ENCODE data around the gene SMO. TPM values are rescaled to one million over a fixed set of nuclear protein-coding genes. Genes with fewer than 3 reads are reported as not detected.

Gene SMO
- total RNA-seq, 1 experiment from 2014 or later = 35.5 TPM

GRCh38 chr7:129244220-129244619 lies 55.8 kb downstream of the SMO start:
- H3K9me3 ChIP-seq = no peaks in the 10 kb centered on the region
- BruUV-seq (replicated peaks) = no TSS peak
- intact Hi-C loops (cut with micrococcal nuclease; ENCODE audit: unreplicated experiment) = no loop called here
- no peak overlapping the region for H3K27ac Mint-ChIP-seq (ENCODE audit: unreplicated experiment)
- TF ChIP-seq, protein P1, sequence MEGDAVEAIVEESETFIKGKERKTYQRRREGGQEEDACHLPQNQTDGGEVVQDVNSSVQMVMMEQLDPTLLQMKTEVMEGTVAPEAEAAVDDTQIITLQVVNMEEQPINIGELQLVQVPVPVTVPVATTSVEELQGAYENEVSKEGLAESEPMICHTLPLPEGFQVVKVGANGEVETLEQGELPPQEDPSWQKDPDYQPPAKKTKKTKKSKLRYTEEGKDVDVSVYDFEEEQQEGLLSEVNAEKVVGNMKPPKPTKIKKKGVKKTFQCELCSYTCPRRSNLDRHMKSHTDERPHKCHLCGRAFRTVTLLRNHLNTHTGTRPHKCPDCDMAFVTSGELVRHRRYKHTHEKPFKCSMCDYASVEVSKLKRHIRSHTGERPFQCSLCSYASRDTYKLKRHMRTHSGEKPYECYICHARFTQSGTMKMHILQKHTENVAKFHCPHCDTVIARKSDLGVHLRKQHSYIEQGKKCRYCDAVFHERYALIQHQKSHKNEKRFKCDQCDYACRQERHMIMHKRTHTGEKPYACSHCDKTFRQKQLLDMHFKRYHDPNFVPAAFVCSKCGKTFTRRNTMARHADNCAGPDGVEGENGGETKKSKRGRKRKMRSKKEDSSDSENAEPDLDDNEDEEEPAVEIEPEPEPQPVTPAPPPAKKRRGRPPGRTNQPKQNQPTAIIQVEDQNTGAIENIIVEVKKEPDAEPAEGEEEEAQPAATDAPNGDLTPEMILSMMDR (IDR thresholded peaks at IDR 0.05; ENCODE audit: insufficient read depth in 1 of 2, low read depth in 1 of 2, low read length in 1 of 2, severe bottlenecking in 1 of 2, unreplicated experiment in 1 of 2) = no peak
- no peaks in the 10 kb centered on the region for H3K4me1 Mint-ChIP-seq (ENCODE audit: low read depth, unreplicated experiment)
- H3K4me1 ChIP-seq = no peaks in the 10 kb centered on the region
- no peaks in the 10 kb centered on the region for H3K27me3 Mint-ChIP-seq (ENCODE audit: insufficient read depth, unreplicated experiment)
- no peaks in the 10 kb centered on the region for H3K27me3 ChIP-seq (replicated peaks; ENCODE audit: control insufficient read depth, insufficient read depth, low read length)
- H3K9me3 Mint-ChIP-seq (ENCODE audit: unreplicated experiment) = no peaks in the 10 kb centered on the region
- H3K4me3 ChIP-seq (ENCODE audit: low read depth, low read length) = no peak overlapping the region
- ChIA-PET CTCF (no interaction called here), POLR2A (no interaction called here)
- no peaks in the 10 kb centered on the region for H3K36me3 ChIP-seq (ENCODE audit: control insufficient read depth, insufficient read depth, low read length)
- DNase-seq = no peak
- no peaks in the 10 kb centered on the region for H3K36me3 Mint-ChIP-seq (ENCODE audit: insufficient read depth, unreplicated experiment)
- H3K4me3 Mint-ChIP-seq (ENCODE audit: unreplicated experiment) = no peak overlapping the region

GRCh38 chr7:129245533-129245932 lies 57.1 kb downstream of the SMO start:
- ChIA-PET CTCF (no interaction called here), POLR2A (no interaction called here)
- H3K36me3 Mint-ChIP-seq (ENCODE audit: insufficient read depth, unreplicated experiment) = no peaks in the 10 kb centered on the region
- TF ChIP-seq, protein P1 (IDR thresholded peaks at IDR 0.05; ENCODE audit: insufficient read depth in 1 of 2, low read depth in 1 of 2, low read length in 1 of 2, severe bottlenecking in 1 of 2, unreplicated experiment in 1 of 2) = no peak
- H3K4me3 ChIP-seq (ENCODE audit: low read depth, low read length) = no peak overlapping the region
- H3K27me3 ChIP-seq (replicated peaks; ENCODE audit: control insufficient read depth, insufficient read depth, low read length) = no peaks in the 10 kb centered on the region
- H3K27ac Mint-ChIP-seq (ENCODE audit: unreplicated experiment) = no peak overlapping the region
- no peak for DNase-seq
- no peak overlapping the region for H3K4me3 Mint-ChIP-seq (ENCODE audit: unreplicated experiment)
- no TSS peak for BruUV-seq (replicated peaks)
- no peaks in the 10 kb centered on the region for H3K9me3 ChIP-seq
- no peaks in the 10 kb centered on the region for H3K9me3 Mint-ChIP-seq (ENCODE audit: unreplicated experiment)
- intact Hi-C loops (cut with micrococcal nuclease; ENCODE audit: unreplicated experiment) = no loop called here
- H3K4me1 Mint-ChIP-seq (ENCODE audit: low read depth, unreplicated experiment) = no peaks in the 10 kb centered on the region
- no peaks in the 10 kb centered on the region for H3K36me3 ChIP-seq (ENCODE audit: control insufficient read depth, insufficient read depth, low read length)
- H3K4me1 ChIP-seq = no peaks in the 10 kb centered on the region
- H3K27me3 Mint-ChIP-seq (ENCODE audit: insufficient read depth, unreplicated experiment) = no peaks in the 10 kb centered on the region

- Mint-ChIP-seq H3K36me3 (ENCODE audit: insufficient read depth, unreplicated experiment) (no peaks in the 10 kb centered on the region), H3K27ac (ENCODE audit: unreplicated experiment) (no peak overlapping the region), H3K4me3 (ENCODE audit: unreplicated experiment) (no peak overlapping the region), H3K4me1 (ENCODE audit: low read depth, unreplicated experiment) (no peaks in the 10 kb centered on the region), H3K9me3 (ENCODE audit: unreplicated experiment) (no peaks in the 10 kb centered on the region), H3K27me3 (ENCODE audit: insufficient read depth, unreplicated experiment) (no peaks in the 10 kb centered on the region)
- POLR2A ChIA-PET = no interaction called here
- DNase-seq = no peak
- no peaks in the 10 kb centered on the region for H3K9me3 ChIP-seq
- TF ChIP-seq, protein P1 (IDR thresholded peaks at IDR 0.05; ENCODE audit: insufficient read depth in 1 of 2, low read depth in 1 of 2, low read length in 1 of 2, severe bottlenecking in 1 of 2, unreplicated experiment in 1 of 2) = no peak
- H3K4me3 ChIP-seq (ENCODE audit: low read depth, low read length) = no peak overlapping the region
- no peaks in the 10 kb centered on the region for H3K4me1 ChIP-seq
- intact Hi-C loops (cut with micrococcal nuclease; ENCODE audit: unreplicated experiment) = no loop called here
- CTCF ChIA-PET = no interaction called here
- no peaks in the 10 kb centered on the region for H3K27me3 ChIP-seq (replicated peaks; ENCODE audit: control insufficient read depth, insufficient read depth, low read length)
- H3K36me3 ChIP-seq (ENCODE audit: control insufficient read depth, insufficient read depth, low read length) = no peaks in the 10 kb centered on the region
- BruUV-seq (replicated peaks) = no TSS peak
These were observed 58.7 kb downstream of the SMO start for GRCh38 chr7:129247087-129247486.

Data from Caco-2 (cell line).